ENCODE data around the gene BTN3A1. TPM values are rescaled to one million over a fixed set of nuclear protein-coding genes. Genes with fewer than 3 reads are reported as not detected.
A peak's percentile ranks its signal among the peaks of the same experiment; 100 is the strongest.
"Not testable (repeated sequence)": the region's sequence is repeated elsewhere in the genome, so short reads cannot be mapped to it uniquely, and the experiment has no call there.

Gene BTN3A1
- total RNA-seq, 2 donors from 2014 or later = 5.7 to 12.4 TPM

- DNase-seq (no peak), ATAC-seq (no peak)
- intact Hi-C loops (cut with DNase I) = no loop called here
Measured at GRCh38 chr6:26404546-26404945, 2.5 kb downstream of the BTN3A1 start.

DNA sequence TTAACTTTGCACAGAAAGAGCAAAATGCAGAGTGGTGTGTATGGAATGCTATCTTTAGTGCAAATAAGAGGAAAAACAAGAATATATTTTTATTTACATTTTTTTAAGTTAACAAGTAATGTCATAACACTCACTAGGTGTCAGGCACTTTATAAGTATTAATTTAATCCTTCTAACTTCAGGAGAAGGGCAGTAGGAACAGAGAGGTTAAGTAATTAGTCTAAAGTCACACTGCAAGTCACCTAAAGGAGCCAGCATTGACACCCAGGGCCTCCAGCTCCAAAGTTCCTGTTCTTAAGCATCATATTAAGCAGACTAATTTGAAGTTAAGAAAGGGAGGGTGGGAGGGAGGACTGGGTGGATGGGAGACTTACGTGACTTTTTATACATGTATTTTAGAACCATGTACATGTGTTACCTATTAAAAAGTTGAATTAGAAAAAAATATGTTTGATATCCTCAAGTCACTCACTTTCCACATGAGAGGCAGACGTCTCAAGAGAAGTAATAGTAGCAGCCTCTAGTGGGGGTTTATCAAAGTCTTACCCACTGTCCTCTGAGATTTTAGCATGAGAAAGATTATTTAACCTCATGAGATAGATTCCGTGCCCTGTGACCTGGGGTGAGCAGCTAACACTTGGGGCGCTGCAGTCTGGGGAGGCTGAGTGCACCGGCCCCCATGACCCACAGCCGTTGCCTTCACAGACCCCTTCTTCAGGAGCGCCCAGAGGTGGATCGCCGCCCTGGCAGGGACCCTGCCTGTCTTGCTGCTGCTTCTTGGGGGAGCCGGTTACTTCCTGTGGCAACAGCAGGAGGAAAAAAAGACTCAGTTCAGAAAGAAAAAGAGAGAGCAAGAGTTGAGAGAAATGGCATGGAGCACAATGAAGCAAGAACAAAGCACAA is 7.0 kb downstream of the BTN3A1 start:
- DNase-seq = no peak
- intact Hi-C loops (cut with DNase I) = no loop called here
- ATAC-seq = no peak

- intact Hi-C loops (cut with DNase I) = no loop called here
- ATAC-seq = no peak
Measured at GRCh38 chr6:26411751-26412150, 9.7 kb downstream of the BTN3A1 start.

GRCh38 chr6:26412228-26412627 is 10.2 kb downstream of the BTN3A1 start:
- intact Hi-C loops (cut with DNase I) = no loop called here
- no peak for ATAC-seq
- DNase-seq = no peak

More at GRCh38 chr6:26411751-26412150, 9.7 kb downstream of the BTN3A1 start:
- no peak for DNase-seq

- peak; percentile 44 for DNase-seq
- intact Hi-C loops (cut with DNase I) = no loop called here
- no peak for ATAC-seq
Measured at GRCh38 chr6:26412954-26413353, 10.9 kb downstream of the BTN3A1 start.

DNA sequence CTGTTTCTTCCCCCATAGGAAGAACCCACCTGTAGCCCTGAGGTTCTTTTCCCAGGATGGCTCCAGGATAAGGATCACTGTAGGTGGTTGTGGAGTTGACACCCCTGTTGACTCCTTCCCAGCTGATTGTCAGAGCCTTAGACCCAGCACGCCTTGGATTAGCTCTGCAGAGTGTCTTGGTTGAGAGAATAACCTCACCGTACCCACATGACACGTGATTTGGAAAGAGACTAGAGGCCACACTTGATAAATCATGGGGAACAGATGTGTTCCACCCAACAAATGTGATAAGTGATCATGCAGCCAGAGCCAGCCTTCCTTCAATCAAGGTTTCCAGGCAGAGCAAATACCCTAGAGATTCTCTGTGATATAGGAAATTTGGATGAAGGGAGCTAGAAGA is 12.2 kb downstream of the BTN3A1 start:
- intact Hi-C loops (cut with DNase I) = no loop called here
- DNase-seq = no peak
- ATAC-seq = no peak

DNA sequence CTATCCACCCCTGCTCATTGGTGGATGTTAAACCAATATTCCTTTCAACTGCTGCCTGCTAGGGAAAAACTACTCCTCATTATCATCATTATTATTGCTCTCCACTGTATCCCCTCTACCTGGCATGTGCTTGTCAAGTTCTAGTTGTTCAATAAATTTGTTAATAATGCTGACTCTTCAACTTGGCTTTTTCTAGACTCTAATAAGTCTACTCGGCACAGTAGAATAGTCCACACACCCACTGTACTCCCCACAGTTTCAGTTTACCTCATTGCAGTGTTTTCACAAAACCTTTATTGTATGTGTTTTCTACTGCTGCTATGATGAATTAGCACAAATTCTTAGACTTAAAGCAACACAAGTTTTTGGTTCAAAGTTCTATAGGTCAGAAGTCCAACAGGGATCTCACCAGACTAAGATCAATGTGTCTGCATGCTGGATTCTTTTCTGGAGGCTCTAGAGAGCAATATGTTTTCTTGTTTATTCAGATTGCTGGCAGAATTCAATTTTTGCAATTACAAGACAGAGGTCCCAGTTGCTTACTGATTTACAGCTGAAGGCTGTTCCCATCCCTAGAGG is 13.1 kb downstream of the BTN3A1 start:
- intact Hi-C loops (cut with DNase I) = no loop called here
- ATAC-seq (no peak), DNase-seq (no peak)

DNA sequence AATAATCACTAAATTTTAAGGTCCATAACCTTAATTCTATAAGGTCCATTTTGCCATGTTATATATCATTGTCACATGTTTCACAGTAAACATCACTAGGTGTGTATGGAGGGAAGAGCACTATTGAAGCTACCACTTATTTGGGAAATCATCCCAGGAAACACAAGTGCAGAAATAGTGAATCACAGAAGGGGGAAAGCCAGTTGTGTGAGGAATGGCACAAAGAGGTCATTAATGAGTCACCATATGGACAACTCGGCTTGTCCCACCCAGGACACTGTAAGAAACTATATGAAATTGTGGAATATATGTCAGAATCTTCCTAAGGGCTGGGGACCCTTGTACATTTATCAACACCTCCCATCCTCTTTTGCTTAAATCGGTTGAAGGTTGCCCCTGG is 13.7 kb downstream of the BTN3A1 start:
- DNase-seq (no peak), ATAC-seq (no peak)
- intact Hi-C loops (cut with DNase I) = no loop called here

- intact Hi-C loops (cut with DNase I) = no loop called here
- DNase-seq = no peak
- no peak for ATAC-seq
Measured at GRCh38 chr6:26416288-26416687, 14.2 kb downstream of the BTN3A1 start.

DNA sequence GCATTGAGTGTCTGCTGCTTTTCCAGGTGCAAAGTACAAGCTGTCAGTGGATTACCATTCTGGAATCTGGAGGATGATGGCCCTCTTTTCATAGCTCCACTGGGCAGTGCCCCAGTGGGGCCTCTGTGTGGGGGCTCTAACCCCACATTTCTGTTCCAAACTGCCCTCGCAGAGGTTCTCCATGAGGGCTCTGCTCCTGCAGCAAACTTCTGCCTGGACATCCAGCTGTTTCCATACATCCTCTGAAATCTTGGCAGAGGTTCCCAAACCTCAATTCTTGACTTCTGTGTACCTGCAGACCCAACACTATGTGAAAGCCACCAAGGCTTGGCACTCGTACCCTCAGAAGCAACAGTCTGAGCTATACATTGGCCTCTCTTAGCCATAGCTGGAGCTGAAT is 16.0 kb downstream of the BTN3A1 start:
- ATAC-seq; intact Hi-C loops (cut with DNase I); DNase-seq: not testable (repeated sequence)

- ATAC-seq; DNase-seq; intact Hi-C loops (cut with DNase I): not testable (repeated sequence)
Measured at GRCh38 chr6:26418795-26419194, 16.7 kb downstream of the BTN3A1 start.

- DNase-seq (no peak), ATAC-seq (peak; percentile 27 to 30)
- intact Hi-C loops (cut with DNase I) = no loop called here
Measured at GRCh38 chr6:26420688-26421171, 18.7 kb downstream of the BTN3A1 start.

GRCh38 chr6:26421259-26422144 is 19.4 kb downstream of the BTN3A1 start:
- intact Hi-C loops (cut with DNase I) = no loop called here
- ATAC-seq = peak; percentile 99 to 100
- peak; percentile 62 for DNase-seq

DNA sequence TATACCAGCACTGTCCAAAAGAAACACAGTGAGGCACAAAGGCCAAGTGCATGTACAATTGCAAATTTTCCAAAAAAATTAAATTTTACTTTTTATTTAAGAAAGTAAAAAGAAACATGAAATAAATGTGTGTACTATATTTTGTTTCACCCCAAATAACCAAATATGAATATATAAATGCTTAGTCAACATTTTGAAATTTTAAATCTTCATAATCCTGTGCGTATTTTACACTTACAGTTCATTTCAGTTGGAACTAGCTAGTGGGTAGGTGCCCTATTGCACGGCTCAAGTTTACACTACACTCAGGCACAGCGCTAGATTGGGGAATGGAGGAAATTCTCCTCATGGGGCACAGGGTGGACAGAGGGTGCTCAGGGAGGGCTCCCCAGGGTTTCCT is 20.3 kb downstream of the BTN3A1 start:
- intact Hi-C loops (cut with DNase I) = no loop called here
- DNase-seq (no peak), ATAC-seq (no peak)

GRCh38 chr6:26426691-26427450 is 24.8 kb downstream of the BTN3A1 start:
- DNase-seq (no peak), ATAC-seq (no peak)
- intact Hi-C loops (cut with DNase I) = no loop called here

- intact Hi-C loops (cut with DNase I) = no loop called here
- no peak for DNase-seq
Measured at GRCh38 chr6:26427451-26427809, 25.4 kb downstream of the BTN3A1 start.

GRCh38 chr6:26428206-26428605 is 26.1 kb downstream of the BTN3A1 start:
- no peak for ATAC-seq
- intact Hi-C loops (cut with DNase I) = no loop called here
- DNase-seq = no peak

More at GRCh38 chr6:26427451-26427809, 25.4 kb downstream of the BTN3A1 start:
- ATAC-seq = no peak

- intact Hi-C loops (cut with DNase I) = no loop called here
- ATAC-seq (peak in 1 of 2 donors; percentile 53), DNase-seq (no peak)
Measured at GRCh38 chr6:26430787-26431186, 28.7 kb downstream of the BTN3A1 start.

All from left cardiac atrium (tissue), 4 donors.